ENCODE data around the gene FAM184A. TPM values are rescaled to one million over a fixed set of nuclear protein-coding genes. Genes with fewer than 3 reads are reported as not detected.

FAM184A gene
- total and polyA plus RNA-seq, 2 of the 13 experiments (the other 11 are each of a cell fraction or from before 2014, with no cell fraction given), result 7.0 to 18.0 TPM

GRCh38 chr6:119078376-119079282, at the start of gene FAM184A (continued):
- TF ChIP-seq TRAFD1 (CRISPR knock-in tag; IDR thresholded peaks at IDR 0.05; ENCODE audit: borderline replicate concordance), result no peak
- TF ChIP-seq ZBTB38 (CRISPR knock-in tag; IDR thresholded peaks at IDR 0.05), result peak; percentile 16; the same call in 1 of the 2 replicates
- TF ChIP-seq ZNF691 (CRISPR knock-in tag; IDR thresholded peaks at IDR 0.05; ENCODE audit: borderline replicate concordance, low read depth), result no peak
- no peak for TF ChIP-seq RORA (CRISPR knock-in tag; IDR thresholded peaks at IDR 0.05)
- TF ChIP-seq ZNF256 (CRISPR knock-in tag; conservative IDR thresholded peaks at IDR 0.05), result 0 out of 2 replicates have a peak, but pooled peaks have one; percentile 37
- TF ChIP-seq ZNF354B (CRISPR knock-in tag; IDR thresholded peaks at IDR 0.05), result no peak
- TF ChIP-seq ATF7-NPFF (CRISPR knock-in tag; IDR thresholded peaks at IDR 0.05; ENCODE audit: low read depth), result peak; percentile 83
- TF ChIP-seq ZNF75D (CRISPR knock-in tag; IDR thresholded peaks at IDR 0.05; ENCODE audit: borderline replicate concordance), result no peak
- TF ChIP-seq ZNF460 (CRISPR knock-in tag; IDR thresholded peaks at IDR 0.05; ENCODE audit: borderline replicate concordance), result no peak
- TF ChIP-seq E2F5 (CRISPR knock-in tag; conservative IDR thresholded peaks at IDR 0.05), result peak; percentile 7; the same call in 1 of the 2 replicates
- TF ChIP-seq HINFP (CRISPR knock-in tag; IDR thresholded peaks at IDR 0.05; ENCODE audit: low read depth), result no peak; the same call in 1 of the 2 replicates
- peak; percentile 64; the same call in 1 of the 2 replicates for TF ChIP-seq SP4 (CRISPR knock-in tag; IDR thresholded peaks at IDR 0.05)
- TF ChIP-seq DNMT1 (CRISPR knock-in tag; IDR thresholded peaks at IDR 0.05), result no peak
- no peak for TF ChIP-seq SRSF4 (IDR thresholded peaks at IDR 0.05; ENCODE audit: low read depth, low read length, poor library complexity, severe bottlenecking)
- TF ChIP-seq ZNF484 (CRISPR knock-in tag; IDR thresholded peaks at IDR 0.05; ENCODE audit: borderline replicate concordance, low read depth), result no peak
- no peak for TF ChIP-seq KAT2B (IDR thresholded peaks at IDR 0.05; ENCODE audit: borderline replicate concordance, low read depth, low read length)
- TF ChIP-seq BRD4 (CRISPR knock-in tag; IDR thresholded peaks at IDR 0.05), result peak; percentile 14; the same call in 1 of the 2 replicates
- no peak for TF ChIP-seq ZNF720 (CRISPR knock-in tag; IDR thresholded peaks at IDR 0.05)
- TF ChIP-seq MXD1 (CRISPR knock-in tag; IDR thresholded peaks at IDR 0.05), result peak; percentile 20
- 0 out of 2 replicates have a peak, but pooled peaks have one; percentile 74 for TF ChIP-seq KDM3A (CRISPR knock-in tag; IDR thresholded peaks at IDR 0.05; ENCODE audit: low read depth)
- no peak; the same call in 1 of the 2 replicates for TF ChIP-seq ZNF235 (CRISPR knock-in tag; IDR thresholded peaks at IDR 0.05; ENCODE audit: borderline replicate concordance)
- 0 out of 2 replicates have a peak, but pooled peaks have one; percentile 73 for TF ChIP-seq ZNF232 (CRISPR knock-in tag; IDR thresholded peaks at IDR 0.05; ENCODE audit: borderline replicate concordance)
- peak; percentile 71; the same call in 1 of the 2 replicates for TF ChIP-seq ZFP37 (CRISPR knock-in tag; IDR thresholded peaks at IDR 0.05; ENCODE audit: borderline replicate concordance)
- TF ChIP-seq HMG20A (CRISPR knock-in tag; IDR thresholded peaks at IDR 0.05; ENCODE audit: borderline replicate concordance), result no peak
